Globus pallidus (tissue), 1 donor: ENCODE data around the gene GPBP1L1.
"Not testable (repeated sequence)": the region's sequence is repeated elsewhere in the genome, so short reads cannot be mapped to it uniquely, and the experiment has no call there.

ENCODE experiments used
- DNase-seq: peaks from one replicate; pipeline ENCODE4 v3.0.0-alpha.2; 2015; ENCODE audit warnings: low spot score

The GPBP1L1 gene

DNA sequence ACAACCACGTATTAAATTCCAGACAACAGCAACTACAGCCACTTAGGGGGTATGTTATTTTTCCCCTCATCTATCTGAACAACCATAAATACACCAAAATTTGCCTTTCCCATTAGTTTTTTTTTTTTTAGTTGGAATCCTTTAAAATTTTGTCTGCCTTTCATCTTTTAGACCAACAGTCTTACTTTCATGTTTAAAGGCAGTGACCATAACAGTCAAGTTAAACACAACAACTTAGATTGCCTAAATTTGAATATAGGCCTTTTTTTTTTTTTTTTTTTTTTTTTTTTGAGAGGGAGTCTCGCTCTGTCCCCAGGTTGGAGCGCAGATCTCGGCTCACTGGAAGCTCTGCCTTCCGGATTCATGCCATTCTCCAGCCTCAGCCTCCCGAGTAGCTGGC is 3.4 kb downstream of the GPBP1L1 start:
- no peak for DNase-seq

DNA sequence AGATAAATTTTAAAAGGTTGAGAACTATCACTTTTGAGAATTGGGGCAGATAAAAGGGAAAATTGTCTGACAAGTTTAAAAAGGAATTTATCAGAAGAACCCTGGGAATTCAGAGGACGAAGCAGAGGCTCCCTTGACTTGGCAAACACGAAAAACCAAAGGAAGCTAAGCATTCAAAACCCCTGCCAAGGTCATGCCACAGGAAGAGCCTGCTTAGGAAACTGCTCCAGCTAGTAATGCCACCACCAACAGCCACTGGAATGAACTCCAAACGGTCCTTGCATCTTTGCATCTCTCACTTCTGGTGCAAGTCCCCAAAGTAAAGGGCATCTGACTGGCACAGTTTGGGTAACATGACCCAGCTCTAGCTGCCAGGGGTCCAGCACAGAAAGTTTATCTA is 7.2 kb downstream of the GPBP1L1 start:
- peak; percentile 13 for DNase-seq

DNA sequence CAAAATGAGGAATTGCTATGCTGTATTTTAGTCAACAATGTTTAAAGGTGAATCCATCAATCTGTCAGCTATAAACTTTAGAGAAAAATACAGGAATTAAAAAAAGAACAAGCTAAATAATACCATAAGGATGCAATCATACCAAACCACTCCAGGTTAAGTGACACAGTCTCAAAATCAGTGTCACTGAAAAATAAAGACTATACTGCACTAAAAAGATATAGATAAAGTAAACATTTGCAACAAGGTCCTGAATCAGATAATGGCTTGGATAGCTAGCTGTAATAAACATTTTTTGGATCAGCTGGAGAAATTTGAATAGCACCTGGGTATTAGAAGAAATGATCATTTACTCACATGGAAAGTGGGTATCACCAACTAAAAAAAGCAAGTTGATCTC is 7.8 kb downstream of the GPBP1L1 start:
- no peak for DNase-seq

DNA sequence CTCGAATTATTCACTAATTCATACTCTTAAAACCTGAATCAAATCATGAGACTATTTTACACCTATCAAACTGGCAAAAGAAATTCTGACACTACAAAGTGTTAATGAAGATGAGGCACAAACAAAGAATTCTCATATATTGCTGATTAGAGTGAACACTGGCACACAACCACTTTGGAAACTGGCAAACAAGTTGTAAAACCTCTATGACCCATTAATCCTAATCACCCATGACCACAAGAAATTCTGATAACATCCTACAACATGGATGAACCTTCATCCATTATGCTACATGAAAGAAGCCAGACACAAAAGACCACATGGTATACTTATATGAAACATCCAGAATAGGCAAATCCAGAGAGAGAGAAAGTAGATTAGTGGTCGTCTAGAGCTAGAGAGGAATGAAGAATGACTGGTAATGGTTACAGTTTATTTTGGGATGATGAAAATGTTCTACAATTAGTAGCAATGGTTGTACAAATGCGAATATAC is 8.5 kb downstream of the GPBP1L1 start:
- no peak for DNase-seq

DNA sequence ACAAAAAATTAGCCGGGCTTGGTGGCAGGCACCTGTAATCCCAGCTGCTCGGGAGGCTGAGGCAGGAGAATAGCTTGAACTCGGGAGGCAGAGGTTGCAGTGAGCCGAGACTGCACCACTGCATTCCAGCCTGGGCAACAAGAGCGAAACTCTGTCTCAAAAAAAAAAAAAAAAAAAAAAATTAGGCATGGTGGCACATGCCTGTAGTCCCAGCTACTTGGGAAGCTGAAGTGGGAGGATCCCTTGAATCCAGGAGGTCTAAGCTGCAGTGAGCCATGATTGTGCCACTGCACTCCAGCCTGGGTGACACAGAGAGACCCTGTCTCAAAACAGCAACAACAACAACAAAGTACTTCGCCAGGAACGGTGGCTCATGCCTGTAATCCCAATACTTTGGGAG is 9.8 kb downstream of the GPBP1L1 start:
- DNase-seq = not testable (repeated sequence)

DNA sequence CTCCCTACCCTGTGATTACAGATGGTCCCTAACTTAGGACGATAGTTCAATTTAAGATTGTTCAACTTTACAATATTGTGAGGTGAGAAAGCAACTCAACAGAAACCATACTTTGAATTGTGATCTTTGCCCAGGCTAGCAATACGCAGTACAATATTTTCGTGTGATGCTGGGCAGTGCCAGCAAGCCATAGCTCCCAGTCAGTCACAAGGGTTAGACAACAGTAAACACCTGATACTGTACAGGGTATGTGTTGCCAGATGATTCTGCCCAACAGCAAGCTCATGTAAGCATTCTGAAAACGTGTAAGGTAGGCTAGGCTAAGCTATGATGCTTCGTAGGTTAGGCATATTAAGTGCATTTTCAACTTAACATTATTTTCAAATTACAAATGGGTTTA is 11.9 kb downstream of the GPBP1L1 start:
- DNase-seq = no peak

DNA sequence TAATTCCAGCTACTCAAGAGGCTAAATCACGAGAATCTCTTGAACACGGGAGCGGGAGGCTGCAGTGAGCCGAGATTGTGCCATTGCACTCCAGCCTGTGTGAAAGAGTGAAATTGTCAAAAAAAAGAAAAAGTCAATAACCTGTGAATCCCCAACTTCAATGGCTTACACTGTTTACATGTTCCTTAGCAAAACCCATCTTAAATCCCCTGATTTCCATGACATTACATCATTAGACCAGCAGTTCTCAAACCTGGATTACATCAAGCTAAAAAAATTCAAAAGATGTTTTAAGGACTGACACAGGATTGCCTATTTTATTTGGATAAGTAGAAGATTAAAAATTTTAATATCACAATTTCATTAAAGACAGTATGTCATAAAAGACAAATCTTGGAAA is 12.4 kb downstream of the GPBP1L1 start:
- no peak for DNase-seq

DNA sequence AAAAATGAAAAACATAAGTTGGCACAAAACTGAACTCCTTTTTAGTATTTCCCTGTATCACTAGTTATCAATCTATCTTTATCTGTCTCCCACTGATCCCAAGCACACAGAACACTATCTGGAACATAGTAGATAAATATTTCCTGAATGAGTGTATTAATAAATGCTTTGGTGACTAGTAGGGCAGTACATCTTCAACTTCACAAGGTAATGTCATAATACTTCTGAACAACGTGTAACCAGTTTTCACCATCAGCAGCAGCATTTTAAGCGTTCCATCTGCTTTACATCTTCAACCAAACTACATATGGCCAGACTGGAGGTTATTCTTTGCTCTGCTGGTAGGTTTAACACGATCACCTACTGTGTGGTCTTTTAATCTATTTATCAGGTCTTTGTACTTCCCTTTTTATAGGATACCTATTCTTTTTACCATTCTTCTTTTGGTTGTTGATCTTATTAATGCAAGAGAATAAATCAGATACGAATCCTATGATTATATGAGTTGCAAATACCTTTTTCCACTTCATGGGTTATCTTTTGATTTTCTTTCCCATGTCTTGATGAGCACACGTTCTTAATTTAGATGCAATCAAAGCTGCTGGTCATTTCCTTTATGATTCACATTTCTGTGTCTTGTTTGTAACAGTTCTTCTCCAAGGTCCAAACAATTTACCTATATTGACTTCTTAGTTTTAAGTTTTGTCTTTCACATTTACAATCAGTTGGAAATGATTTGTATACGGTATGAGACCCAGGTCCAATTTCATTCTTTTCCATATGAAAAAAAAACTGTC is 16.3 kb downstream of the GPBP1L1 start:
- no peak for DNase-seq

DNA sequence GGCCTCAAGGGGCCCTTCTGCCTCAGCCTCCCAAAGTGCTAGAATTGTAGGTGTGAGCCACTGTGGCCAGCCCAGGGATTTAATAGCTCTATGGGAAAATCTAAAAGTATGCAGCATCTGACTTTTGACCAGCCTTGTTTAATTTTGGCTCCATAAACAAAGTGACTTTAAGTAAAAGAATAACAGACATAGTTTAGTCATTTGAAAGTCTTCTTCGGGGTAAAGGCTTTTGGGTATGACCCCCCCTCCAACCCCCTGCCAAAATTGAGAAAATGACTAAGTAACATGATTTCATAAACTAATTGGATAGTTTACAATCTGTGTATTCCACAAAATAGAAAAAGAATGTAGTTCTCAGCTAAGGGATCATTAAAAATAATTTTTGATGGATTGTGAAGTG is 17.0 kb downstream of the GPBP1L1 start:
- no peak for DNase-seq

DNA sequence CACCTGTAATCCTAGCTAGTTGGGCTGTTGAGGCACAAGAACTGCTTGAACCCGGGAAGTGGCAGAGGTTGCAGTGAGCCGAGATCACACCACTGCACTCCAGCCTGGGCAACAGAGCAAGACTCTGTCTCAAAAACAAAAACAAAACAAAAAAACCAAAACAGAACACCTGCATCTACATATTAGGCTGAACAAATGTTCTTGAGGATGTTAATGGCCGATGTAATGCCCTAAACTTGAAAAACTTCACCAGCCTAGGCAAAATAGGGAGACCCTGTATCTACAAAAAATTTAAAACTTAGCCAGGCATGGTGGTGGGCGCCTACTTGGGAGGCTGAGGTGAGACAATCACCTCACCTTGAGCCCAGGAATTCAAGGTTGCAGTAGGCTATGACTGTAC is 17.8 kb downstream of the GPBP1L1 start:
- no peak for DNase-seq

DNA sequence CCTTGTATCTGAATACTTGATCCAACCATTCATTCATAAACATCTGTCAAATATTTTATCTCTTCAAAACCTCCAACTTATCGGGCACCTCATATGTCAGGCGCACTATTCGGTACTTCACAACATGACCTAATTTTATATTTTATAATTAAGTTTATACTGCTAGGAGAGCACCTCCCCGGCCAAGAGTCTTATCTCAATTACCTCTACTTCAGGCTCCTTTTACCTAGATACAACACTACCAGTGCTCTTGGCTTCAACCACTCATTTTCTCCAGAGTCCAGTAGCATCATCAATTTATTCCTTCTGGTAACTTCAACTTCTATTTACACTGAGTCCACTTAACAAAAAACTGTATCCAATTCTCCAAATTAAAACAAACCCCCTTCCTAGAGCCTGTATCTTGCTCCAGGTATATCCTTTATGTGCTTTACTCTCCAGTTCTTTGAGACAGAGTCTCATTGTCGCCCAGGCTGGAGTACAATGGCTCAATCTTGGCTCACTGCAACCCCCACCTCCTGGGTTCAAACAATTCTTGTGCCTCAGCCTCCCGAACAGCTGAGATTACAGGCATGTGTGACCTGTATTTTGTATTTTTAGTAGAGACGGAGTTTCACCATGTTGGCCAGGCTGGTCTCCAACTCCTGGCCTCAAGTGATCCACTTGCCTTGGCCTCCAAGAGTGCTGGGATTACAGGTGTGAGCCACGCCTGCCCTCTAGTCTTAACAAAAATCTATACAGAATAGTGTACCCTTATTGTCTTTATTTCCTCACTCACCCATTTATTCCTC is 18.8 kb downstream of the GPBP1L1 start:
- no peak for DNase-seq

DNA sequence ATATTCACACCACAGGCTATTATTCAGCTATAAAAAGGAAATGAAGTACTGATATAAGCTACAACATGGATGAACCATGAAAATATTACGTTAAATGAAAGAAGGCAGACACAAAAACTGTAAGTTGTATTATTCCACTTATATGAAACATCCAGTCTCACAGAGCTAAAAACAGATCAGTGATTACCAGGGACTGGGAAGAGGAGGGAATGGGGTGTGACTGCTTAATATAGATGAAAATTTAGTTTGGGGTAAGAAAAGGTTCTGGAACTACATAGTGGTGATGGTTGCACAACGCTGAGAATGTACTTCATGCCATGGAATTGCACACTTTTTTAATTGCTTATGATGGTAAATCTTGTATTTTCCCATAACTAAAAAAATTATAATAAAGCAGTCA is 19.5 kb downstream of the GPBP1L1 start:
- no peak for DNase-seq

DNA sequence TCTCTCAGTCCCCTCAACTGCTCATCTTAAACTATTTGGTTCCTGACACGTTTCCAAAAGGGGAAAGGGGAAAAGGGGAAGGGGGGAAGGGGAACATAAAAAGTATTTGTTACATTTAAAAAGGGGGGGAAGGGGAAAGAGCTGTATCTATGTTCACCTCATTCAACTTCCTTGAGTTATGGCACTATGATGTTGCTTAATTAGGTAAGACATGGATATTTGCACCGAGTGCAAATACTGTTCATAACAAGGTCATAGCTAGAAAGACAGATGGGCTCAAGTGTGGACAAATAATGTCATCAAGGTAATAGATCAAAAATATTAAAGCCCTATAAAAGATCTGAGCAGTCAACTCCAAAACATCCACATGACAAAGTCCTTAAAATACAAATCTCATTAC is 26.0 kb downstream of the GPBP1L1 start:
- DNase-seq = no peak

DNA sequence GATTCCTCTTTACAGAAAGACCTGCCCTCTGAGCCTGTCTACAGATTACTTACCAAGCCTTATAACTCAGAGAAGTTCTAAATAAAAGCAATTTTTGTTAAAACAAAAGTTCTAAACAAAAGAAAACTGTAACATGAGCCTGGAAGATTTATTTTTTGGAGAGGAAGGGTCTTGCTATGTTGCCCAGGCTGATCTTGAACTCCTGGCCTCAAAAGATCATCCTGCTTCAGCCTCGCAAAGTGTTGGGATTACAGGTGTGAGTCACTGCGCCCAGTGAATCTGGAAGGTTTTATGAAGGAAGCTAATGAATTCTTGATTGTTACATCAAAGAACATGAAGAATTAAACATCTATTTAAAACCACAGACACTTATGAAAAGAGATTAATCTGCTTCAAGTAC is 27.1 kb downstream of the GPBP1L1 start:
- DNase-seq = no peak

DNA sequence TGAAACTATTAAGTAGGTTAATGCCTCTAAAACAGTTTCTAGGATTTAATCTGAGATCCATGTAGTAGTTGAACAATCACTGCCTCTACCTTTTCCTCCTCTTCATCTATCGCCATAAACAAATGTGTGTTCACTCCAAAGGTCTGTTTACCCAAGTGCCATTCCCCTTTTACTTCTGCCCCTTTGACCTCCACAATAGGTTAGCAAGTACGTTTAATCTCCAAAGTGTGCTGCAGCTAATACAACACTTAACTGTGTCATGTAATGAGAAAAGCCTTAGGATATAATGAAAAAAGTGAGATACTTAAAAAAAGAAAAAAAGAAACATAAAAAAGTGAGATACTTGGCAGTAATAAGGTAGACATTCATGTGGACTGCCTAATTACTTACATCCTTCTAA is 28.2 kb downstream of the GPBP1L1 start:
- no peak for DNase-seq

DNA sequence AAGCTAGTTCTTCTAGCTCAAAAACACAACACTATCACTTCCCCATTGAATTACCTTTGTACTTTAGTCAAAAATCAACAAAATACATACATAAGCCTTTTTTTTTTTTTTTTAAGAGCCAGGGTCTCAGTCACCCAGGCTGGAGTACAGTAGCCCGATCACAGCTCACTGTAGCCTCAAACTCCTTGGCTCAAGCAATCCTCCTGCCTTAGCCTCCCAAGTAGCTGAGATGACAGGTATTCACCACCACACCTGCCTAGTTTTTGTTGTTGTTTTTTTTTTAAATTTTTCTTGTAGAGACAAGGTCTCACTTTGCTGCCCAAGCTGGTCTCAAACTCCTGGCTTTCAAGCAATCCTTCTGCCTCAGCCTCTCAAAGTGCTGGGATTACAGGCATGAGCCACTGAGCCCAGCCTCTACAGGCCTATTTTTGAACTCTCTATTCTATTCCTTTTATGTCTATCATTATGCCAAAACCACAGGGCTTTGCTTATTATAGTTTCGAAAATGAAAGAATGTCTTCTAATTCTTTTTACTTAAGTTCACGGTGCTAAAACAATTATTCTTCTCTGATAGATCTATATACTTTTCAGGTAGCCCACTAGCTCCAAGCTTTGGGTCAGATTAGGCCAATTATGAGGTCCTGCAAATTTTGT is 29.6 kb downstream of the GPBP1L1 start:
- no peak for DNase-seq

DNA sequence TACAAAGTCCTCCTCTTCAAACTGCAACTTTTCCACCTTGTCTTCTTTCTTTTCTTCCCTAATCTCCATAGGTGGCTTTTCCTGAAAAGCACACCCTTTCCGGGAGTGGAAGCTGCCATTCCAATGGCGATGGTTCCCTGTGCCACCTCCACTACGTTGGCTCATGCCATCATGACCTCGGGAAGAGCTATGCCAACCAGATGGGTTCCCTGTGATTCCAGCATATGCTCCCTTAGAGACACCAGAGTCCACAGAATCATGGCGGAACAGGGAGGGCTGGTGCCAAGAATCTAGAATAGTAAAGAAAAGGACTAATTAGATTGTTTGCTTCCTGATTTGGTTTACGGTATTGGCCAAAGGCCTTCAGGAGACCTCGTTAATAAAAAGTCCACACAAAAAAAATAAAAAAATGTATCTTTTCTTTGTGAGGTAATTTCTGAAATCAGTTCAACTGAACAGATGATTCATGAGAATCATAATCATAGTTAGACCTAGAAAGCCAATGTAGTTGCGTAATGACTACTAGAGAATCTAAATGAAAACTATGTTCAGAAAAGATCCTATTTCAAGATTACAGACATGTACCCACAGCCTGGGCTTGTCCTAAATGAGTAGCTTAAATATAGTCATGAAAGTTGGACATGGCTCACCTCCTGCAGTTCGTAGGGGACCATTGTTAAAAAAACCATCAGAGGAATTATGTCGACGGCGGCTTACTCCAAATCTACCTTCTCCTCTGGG is 31.6 kb downstream of the GPBP1L1 start:
- no peak for DNase-seq

DNA sequence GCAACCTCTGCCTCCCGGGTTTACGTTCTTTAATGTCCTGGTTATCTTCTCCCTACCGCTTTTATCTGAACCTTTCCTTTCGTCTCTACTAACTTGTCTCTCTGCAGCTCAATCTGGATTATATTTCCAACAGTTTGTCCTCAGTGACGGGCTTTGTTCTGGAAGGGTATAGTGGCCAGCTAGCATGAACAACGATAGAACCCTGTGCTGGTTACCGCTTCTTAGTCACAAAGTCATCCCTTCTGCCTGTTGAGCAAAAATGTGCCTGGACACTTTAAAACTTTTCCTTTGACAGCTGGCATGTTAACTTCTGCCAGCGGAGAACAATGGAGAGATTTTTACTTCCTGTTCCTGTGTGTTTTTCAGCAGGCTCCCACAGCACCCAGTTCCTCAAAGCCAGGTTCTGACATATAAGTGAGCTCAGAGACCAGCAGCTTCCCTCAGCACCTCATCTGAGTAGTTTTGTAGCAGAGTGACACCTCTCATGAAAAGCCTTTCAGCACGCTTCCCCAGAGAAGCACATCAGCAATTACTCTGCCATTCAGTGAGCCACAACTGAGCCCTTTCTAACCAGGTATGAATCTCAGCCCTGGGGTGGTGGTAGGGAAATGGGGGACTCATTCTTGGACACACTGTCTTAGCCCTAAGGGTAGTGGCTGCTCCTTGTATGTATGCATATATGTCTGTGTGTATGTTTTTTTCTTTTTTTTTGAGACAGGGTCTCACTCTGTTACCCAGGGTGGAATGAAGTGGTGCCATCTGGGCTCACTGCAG is 38.9 kb downstream of the GPBP1L1 start:
- peak; percentile 41 for DNase-seq

DNA sequence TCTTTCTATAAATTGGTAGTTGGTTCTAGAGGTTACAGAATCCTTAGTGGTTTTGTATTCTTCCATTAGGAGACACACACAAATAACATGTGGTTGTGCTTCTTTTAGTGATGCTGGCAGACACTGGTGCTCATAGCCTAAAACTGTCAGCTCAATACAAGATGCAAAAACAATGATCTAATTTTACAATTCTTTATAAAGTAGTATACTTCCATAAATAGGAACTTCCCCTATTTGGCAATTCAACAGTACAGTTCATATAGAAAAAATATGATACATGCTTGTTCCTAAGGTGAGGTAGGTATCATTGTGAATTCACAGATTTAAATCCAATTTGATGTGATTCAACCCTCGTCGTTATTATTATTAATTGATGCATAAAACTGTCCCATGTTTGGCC is 41.7 kb downstream of the GPBP1L1 start:
- DNase-seq = no peak

DNA sequence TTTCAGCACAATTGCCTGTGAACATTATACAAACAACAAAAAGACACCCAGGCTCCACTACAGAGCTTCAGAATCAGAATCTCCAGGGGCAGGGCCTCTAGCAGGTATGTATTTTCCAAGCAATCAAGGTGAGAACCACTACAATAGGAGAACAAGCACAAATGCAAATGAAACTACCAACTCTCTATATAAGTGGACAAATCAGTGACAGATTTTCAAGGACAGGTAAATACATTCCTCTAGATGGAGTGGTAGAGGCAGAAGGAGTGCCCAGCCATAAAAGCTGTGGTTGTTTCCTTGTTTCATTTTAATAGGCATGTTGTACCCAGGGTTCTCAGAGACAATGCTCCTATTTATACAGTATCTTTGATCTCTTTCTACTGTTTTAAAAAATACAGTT is 42.4 kb downstream of the GPBP1L1 start:
- DNase-seq = peak; percentile 35

DNA sequence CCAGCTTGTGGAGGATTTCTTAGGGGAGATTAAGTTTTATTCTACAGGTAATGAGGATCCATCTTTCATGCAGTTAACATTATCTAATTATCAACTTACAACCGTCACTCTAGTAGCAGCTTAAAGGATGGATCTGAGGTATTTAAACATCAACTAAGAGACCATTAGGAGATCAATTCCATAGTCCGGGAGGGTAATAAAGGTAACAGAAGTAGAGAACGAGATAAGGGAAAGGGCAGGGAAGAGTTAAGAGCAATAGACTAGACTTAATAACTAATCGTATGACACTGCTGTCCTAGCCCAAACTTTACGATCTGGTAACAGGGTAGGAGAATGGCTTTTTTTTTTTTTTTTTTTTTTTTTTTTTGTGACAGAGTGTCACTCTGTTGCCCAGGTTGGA is 43.0 kb downstream of the GPBP1L1 start:
- DNase-seq = no peak
